Thoracic aorta (tissue), 2 donors: ENCODE results near the gene SDF2L1. TPM values are rescaled to one million over a fixed set of nuclear protein-coding genes. Genes with fewer than 3 reads are reported as not detected.
"Not testable (repeated sequence)": the region's sequence is repeated elsewhere in the genome, so short reads cannot be mapped to it uniquely, and the experiment has no call there.

Source experiments
- ATAC-seq: fragments of 150-250 bp; one replicate; pipeline ENCODE4 v1.8.0; 2017; ENCODE audit warnings: low read depth; ENCODE audit not compliant: insufficient number of reproducible peaks, low FRiP score
- DNase-seq: peaks from one replicate; pipeline ENCODE4 v3.0.0-alpha.2; 2020; ENCODE audit warnings: low spot score
- H3K27ac ChIP-seq, 2 donors: fragments of 200-600 bp; sonication (generic); 1 replicate in 1 of 2; 2 replicates in 1 of 2; pipeline ENCODE4 v1.5.1; 2016; ENCODE audit warnings: mild to moderate bottlenecking in 2 of 2, moderate library complexity in 2 of 2
- H3K27me3 ChIP-seq: fragments of 200-600 bp; sonication (generic); replicated peaks from 2 replicates; pipeline ENCODE4 v1.6.0; 2016; ENCODE audit warnings: mild to moderate bottlenecking; ENCODE audit not compliant: insufficient read depth
- H3K36me3 ChIP-seq: fragments of 200-600 bp; sonication (generic); one replicate; pipeline ENCODE4 v1.5.1; 2016
- H3K4me1 ChIP-seq, 2 donors: fragments of 200-600 bp; sonication (generic); 1 replicate in 1 of 2; 2 replicates in 1 of 2; pipeline versions ENCODE4 v1.5.1 to v1.6.0; 2016; ENCODE audit warnings: low read depth in 2 of 2, mild to moderate bottlenecking in 1 of 2; ENCODE audit not compliant: control insufficient read depth in 1 of 2
- H3K4me3 ChIP-seq: fragments of 200-600 bp; sonication (generic); 2 replicates; pipeline ENCODE4 v1.5.1; 2016; ENCODE audit warnings: mild to moderate bottlenecking
- H3K9me3 ChIP-seq: fragments of 200-600 bp; sonication (generic); 2 replicates; pipeline ENCODE4 v1.5.1; 2016
- CTCF ChIP-seq: fragments of 200-600 bp; sonication (generic); IDR thresholded peaks from one replicate; pipeline ENCODE4 v1.5.1; 2019; ENCODE audit warnings: antibody characterized with exemption
- total RNA-seq, 2 donors: library from RNA; depleted of rRNA; stranded (reverse); fragments of >200 nt; gene quantifications; one replicate each; pipeline versions ENCODE4 v1.1.0 to v1.2.3, GENCODE V29; 2016

SDF2L1 gene
- total RNA-seq, 2 donors from 2014 or later, result 40.9 to 54.0 TPM

GRCh38 chr22:21673534-21674321, 31.6 kb downstream of the SDF2L1 start:
- ATAC-seq, result no peak
- no peak for TF ChIP-seq CTCF

GRCh38 chr22:21674638-21675245, 32.6 kb downstream of the SDF2L1 start:
- H3K27ac ChIP-seq, result no peak overlapping the region
- H3K4me3 ChIP-seq, result no peak overlapping the region
- H3K4me1 ChIP-seq, result no peaks in the 10 kb centered on the region
- no peaks in the 10 kb centered on the region for H3K9me3 ChIP-seq
- DNase-seq, result no peak
- ATAC-seq, result no peak
- H3K27me3 ChIP-seq, result no peaks in the 10 kb centered on the region
- H3K36me3 ChIP-seq, result peaks cover 51% of the 10 kb centered on the region
- no peak for TF ChIP-seq CTCF

More at GRCh38 chr22:21673534-21674321, 31.6 kb downstream of the SDF2L1 start:
- peaks cover 51% of the 10 kb centered on the region for H3K36me3 ChIP-seq
- H3K27ac ChIP-seq, result no peak overlapping the region
- no peaks in the 10 kb centered on the region for H3K27me3 ChIP-seq
- DNase-seq, result no peak
- H3K9me3 ChIP-seq, result no peaks in the 10 kb centered on the region
- H3K4me3 ChIP-seq, result no peak overlapping the region
- no peaks in the 10 kb centered on the region for H3K4me1 ChIP-seq

GRCh38 chr22:21677606-21678443, 35.7 kb downstream of the SDF2L1 start:
- Histone ChIP-seq H3K4me1 (no peaks in the 10 kb centered on the region), H3K36me3 (peaks cover 43% of the 10 kb centered on the region), H3K27me3 (no peaks in the 10 kb centered on the region), H3K4me3 (no peak overlapping the region), H3K27ac (no peak overlapping the region), H3K9me3 (no peaks in the 10 kb centered on the region)
- DNase-seq (no peak), ATAC-seq (no peak)
- no peak for TF ChIP-seq CTCF

- H3K9me3 ChIP-seq, H3K4me1 ChIP-seq, ATAC-seq, H3K27ac ChIP-seq, DNase-seq, H3K4me3 ChIP-seq, H3K27me3 ChIP-seq: not testable (repeated sequence)
- peaks cover 40% of the 10 kb centered on the region for H3K36me3 ChIP-seq
These were observed 36.7 kb downstream of the SDF2L1 start for GRCh38 chr22:21678842-21679241.

- DNase-seq (no peak), ATAC-seq (no peak)
- H3K4me1 ChIP-seq, result no peaks in the 10 kb centered on the region
- H3K9me3 ChIP-seq, result no peaks in the 10 kb centered on the region
- no peaks in the 10 kb centered on the region for H3K27me3 ChIP-seq
- no peak for TF ChIP-seq CTCF
- no peak overlapping the region for H3K4me3 ChIP-seq
- no peak overlapping the region for H3K27ac ChIP-seq
- peaks cover 35% of the 10 kb centered on the region for H3K36me3 ChIP-seq
These were observed 37.3 kb downstream of the SDF2L1 start for GRCh38 chr22:21679383-21679782.
